Measurements from ENCODE around the gene KRT35.

DNA sequence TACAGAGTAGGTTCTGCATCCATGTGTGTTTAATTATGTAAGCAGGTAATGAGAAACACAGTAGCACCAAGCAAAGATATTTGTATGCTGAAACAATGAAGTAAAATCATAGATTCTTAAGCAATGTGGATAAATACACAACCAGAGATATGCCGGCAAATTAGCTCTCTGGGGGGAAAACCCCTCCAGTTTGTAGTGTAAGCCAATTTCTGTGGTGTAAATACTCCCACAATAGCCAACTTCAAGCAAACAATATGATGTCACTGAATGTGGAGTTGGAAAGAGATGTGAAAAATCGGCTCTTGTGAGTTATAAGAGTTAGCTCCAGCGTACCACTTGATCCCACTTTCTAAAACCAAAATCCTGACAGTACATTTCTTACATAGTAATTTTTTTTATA is 36.3 kb downstream of the KRT35 start:
- TF ChIP-seq POLR2A (IDR thresholded peaks at IDR 0.05; ENCODE audit: insufficient read depth in 1 of 2, low read depth in 2 of 2, low read length in 2 of 2) (no peak), ZC3H4 (CRISPR knock-in tag; IDR thresholded peaks at IDR 0.05; ENCODE audit: borderline replicate concordance) (no peak), TMF1 (CRISPR knock-in tag; IDR thresholded peaks at IDR 0.05; ENCODE audit: low read depth) (no peak), HDAC6 (IDR thresholded peaks at IDR 0.05; ENCODE audit: low read depth, low read length) (no peak), ZKSCAN8 (CRISPR knock-in tag; IDR thresholded peaks at IDR 0.05; ENCODE audit: borderline replicate concordance) (no peak), SP1 (IDR thresholded peaks at IDR 0.05) (no peak), SP1 (CRISPR knock-in tag; IDR thresholded peaks at IDR 0.05) (no peak), MIER2 (CRISPR knock-in tag; IDR thresholded peaks at IDR 0.05) (no peak), ZNF451 (CRISPR knock-in tag; IDR thresholded peaks at IDR 0.05) (no peak), ARHGAP35 (CRISPR knock-in tag; IDR thresholded peaks at IDR 0.05; ENCODE audit: borderline replicate concordance) (no peak)
- TF ChIP-seq, protein P1, sequence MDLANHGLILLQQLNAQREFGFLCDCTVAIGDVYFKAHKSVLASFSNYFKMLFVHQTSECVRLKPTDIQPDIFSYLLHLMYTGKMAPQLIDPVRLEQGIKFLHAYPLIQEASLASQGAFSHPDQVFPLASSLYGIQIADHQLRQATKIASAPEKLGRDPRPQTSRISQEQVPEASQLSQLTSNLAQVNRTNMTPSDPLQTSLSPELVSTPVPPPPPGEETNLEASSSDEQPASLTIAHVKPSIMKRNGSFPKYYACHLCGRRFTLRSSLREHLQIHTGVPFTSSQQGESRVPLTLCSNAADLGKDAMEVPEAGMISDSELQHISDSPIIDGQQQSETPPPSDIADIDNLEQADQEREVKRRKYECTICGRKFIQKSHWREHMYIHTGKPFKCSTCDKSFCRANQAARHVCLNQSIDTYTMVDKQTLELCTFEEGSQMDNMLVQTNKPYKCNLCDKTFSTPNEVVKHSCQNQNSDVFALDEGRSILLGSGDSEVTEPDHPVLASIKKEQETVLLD (CRISPR knock-in tag; IDR thresholded peaks at IDR 0.05; ENCODE audit: low read depth), result no peak
- TF ChIP-seq, protein P2, sequence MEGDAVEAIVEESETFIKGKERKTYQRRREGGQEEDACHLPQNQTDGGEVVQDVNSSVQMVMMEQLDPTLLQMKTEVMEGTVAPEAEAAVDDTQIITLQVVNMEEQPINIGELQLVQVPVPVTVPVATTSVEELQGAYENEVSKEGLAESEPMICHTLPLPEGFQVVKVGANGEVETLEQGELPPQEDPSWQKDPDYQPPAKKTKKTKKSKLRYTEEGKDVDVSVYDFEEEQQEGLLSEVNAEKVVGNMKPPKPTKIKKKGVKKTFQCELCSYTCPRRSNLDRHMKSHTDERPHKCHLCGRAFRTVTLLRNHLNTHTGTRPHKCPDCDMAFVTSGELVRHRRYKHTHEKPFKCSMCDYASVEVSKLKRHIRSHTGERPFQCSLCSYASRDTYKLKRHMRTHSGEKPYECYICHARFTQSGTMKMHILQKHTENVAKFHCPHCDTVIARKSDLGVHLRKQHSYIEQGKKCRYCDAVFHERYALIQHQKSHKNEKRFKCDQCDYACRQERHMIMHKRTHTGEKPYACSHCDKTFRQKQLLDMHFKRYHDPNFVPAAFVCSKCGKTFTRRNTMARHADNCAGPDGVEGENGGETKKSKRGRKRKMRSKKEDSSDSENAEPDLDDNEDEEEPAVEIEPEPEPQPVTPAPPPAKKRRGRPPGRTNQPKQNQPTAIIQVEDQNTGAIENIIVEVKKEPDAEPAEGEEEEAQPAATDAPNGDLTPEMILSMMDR (CRISPR knock-in tag; IDR thresholded peaks at IDR 0.05), result no peak
- TF ChIP-seq, protein P3, sequence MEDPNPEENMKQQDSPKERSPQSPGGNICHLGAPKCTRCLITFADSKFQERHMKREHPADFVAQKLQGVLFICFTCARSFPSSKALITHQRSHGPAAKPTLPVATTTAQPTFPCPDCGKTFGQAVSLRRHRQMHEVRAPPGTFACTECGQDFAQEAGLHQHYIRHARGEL (CRISPR knock-in tag; IDR thresholded peaks at IDR 0.05), result no peak
